Left renal cortex interstitium (tissue), 4 donors: ENCODE measurements around the gene IGSF3. TPM values are rescaled to one million over a fixed set of nuclear protein-coding genes. Genes with fewer than 3 reads are reported as not detected.

ENCODE experiments used
- DNase-seq, 4 donors: peaks; one replicate each; pipeline ENCODE4 v3.0.0-alpha.2; 2013; ENCODE audit warnings: low read depth in 4 of 4, low spot score in 2 of 4, missing footprints in 1 of 4
- polyA plus RNA-seq, 4 donors: library from polyadenylated mRNA; unstranded; fragments of 120-200 nt; gene quantifications; one replicate each; pipeline ENCODE4 v1.2.1, GENCODE V29; 2013; ENCODE audit not compliant: insufficient read length in 4 of 4

The IGSF3 gene
- polyA plus RNA-seq, 4 donors, result 26.0 to 29.4 (median 28.7) TPM

- no peak for DNase-seq
Observed at GRCh38 chr1:116580446-116581322, 86.8 kb downstream of the IGSF3 start.

GRCh38 chr1:116579259-116579875 lies 88.2 kb downstream of the IGSF3 start:
- no peak for DNase-seq

- no peak for DNase-seq
Observed at GRCh38 chr1:116578581-116578980, 89.0 kb downstream of the IGSF3 start.

GRCh38 chr1:116577759-116578314 lies 89.7 kb downstream of the IGSF3 start:
- DNase-seq, result no peak

GRCh38 chr1:116574581-116575291 lies 92.8 kb downstream of the IGSF3 start:
- peak in 2 of 4 donors; percentile 17 to 66 for DNase-seq

- DNase-seq, result no peak
Observed at GRCh38 chr1:116573431-116574095, 94.0 kb downstream of the IGSF3 start.

GRCh38 chr1:116572771-116573430 lies 94.6 kb downstream of the IGSF3 start:
- DNase-seq, result no peak

- no peak for DNase-seq
Observed at GRCh38 chr1:116572099-116572498, 95.4 kb downstream of the IGSF3 start.

GRCh38 chr1:116571215-116571919 lies 96.2 kb downstream of the IGSF3 start:
- peak in 1 of 4 donors; percentile 23 for DNase-seq

GRCh38 chr1:116570358-116571214 lies 96.9 kb downstream of the IGSF3 start, which contains the start of gene CD58:
CD58 (minus strand) TSS chr1:116571026; CDS start chr1:116570972, 54 bp downstream.
- peak; percentile 50 to 63 (median 56) for DNase-seq

- DNase-seq, result no peak
Observed at GRCh38 chr1:116569776-116570357, 97.7 kb downstream of the IGSF3 start.

GRCh38 chr1:116569381-116569670 lies 98.2 kb downstream of the IGSF3 start:
- DNase-seq, result no peak

- no peak for DNase-seq
Observed at GRCh38 chr1:116568662-116569380, 98.7 kb downstream of the IGSF3 start.

GRCh38 chr1:116567790-116568661 lies 99.5 kb downstream of the IGSF3 start:
- DNase-seq, result no peak

GRCh38 chr1:116565222-116565621 lies 102.3 kb downstream of the IGSF3 start:
- no peak for DNase-seq

GRCh38 chr1:116564426-116564825 lies 103.1 kb downstream of the IGSF3 start:
- no peak for DNase-seq
